ENCODE data around the gene DAB1.

DNA sequence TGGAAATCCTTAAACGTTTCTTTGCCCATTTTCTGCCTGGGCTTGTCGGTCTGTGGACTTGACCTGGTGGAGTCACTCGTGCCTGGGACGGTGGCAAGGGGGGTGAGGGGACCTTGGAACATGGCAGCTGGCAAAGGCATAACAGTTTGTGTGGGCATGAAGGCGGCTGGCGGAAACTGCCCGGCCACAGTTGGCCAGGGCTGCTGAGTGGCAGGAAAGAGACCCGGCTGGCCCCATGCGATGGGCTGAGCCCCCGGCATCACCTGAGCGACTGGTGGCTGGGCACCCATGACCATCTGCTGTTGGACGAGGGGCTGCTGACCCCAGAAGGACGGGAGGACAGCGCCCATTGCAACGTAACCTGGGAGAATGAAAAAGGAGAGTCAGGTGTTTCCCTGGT is 408.8 kb downstream of the DAB1 start:
- TF ChIP-seq, protein P1, sequence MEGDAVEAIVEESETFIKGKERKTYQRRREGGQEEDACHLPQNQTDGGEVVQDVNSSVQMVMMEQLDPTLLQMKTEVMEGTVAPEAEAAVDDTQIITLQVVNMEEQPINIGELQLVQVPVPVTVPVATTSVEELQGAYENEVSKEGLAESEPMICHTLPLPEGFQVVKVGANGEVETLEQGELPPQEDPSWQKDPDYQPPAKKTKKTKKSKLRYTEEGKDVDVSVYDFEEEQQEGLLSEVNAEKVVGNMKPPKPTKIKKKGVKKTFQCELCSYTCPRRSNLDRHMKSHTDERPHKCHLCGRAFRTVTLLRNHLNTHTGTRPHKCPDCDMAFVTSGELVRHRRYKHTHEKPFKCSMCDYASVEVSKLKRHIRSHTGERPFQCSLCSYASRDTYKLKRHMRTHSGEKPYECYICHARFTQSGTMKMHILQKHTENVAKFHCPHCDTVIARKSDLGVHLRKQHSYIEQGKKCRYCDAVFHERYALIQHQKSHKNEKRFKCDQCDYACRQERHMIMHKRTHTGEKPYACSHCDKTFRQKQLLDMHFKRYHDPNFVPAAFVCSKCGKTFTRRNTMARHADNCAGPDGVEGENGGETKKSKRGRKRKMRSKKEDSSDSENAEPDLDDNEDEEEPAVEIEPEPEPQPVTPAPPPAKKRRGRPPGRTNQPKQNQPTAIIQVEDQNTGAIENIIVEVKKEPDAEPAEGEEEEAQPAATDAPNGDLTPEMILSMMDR (IDR thresholded peaks at IDR 0.05; ENCODE audit: insufficient read depth, low read depth, low read length), result no peak
- no peak for TF ChIP-seq EZH2 (IDR thresholded peaks at IDR 0.05; ENCODE audit: insufficient read depth, low read length)

Measured in astrocyte (in vitro differentiated cells and primary cell).